MCF 10A (cell line): ENCODE data around the gene ACYP2. TPM values are rescaled to one million over a fixed set of nuclear protein-coding genes. Genes with fewer than 3 reads are reported as not detected.

Source experiments
- BruUV-seq: library from RNA; stranded (reverse); fragments of 400-500 nt; replicated peaks from 2 replicates; lab custom pipeline; 2021; lab: Mats Ljungman, UMichigan
- CTCF ChIA-PET: fragments of 300-600 bp; sonication (Branson Sonifier 250); formaldehyde crosslinking; extraction: SDS; loops from one replicate; lab custom pipeline; 2021; ENCODE audit warnings: antibody characterized with exemption, inconsistent platforms; lab: Yijun Ruan, JAX
- POLR2A ChIA-PET: fragments of 300-600, 350-650 bp; sonication (Branson Sonifier 250); formaldehyde crosslinking; extraction: SDS; loops from one replicate; lab custom pipeline; 2020; ENCODE audit warnings: antibody characterized with exemption, inconsistent platforms; lab: Yijun Ruan, JAX
- DNase-seq: peaks from one replicate; pipeline ENCODE4 v3.0.0-alpha.2; 2018; ENCODE audit not compliant: unreplicated experiment
- H3K27ac Mint-ChIP-seq: one replicate; pipeline ENCODE4 v1.8.0; 2022; ENCODE audit warnings: mild to moderate bottlenecking, low read depth, mixed read lengths; ENCODE audit not compliant: unreplicated experiment
- H3K27me3 Mint-ChIP-seq: one replicate; pipeline ENCODE4 v1.8.0; 2022; ENCODE audit warnings: mixed read lengths; ENCODE audit not compliant: insufficient read depth, unreplicated experiment
- H3K36me3 Mint-ChIP-seq: one replicate; pipeline ENCODE4 v1.8.0; 2022; ENCODE audit warnings: mild to moderate bottlenecking, moderate library complexity, mixed read lengths; ENCODE audit not compliant: insufficient read depth, unreplicated experiment
- H3K4me1 Mint-ChIP-seq: one replicate; pipeline ENCODE4 v1.8.0; 2022; ENCODE audit warnings: mixed read lengths; ENCODE audit not compliant: insufficient read depth, unreplicated experiment
- H3K4me3 Mint-ChIP-seq: one replicate; pipeline ENCODE4 v1.8.0; 2022; ENCODE audit warnings: mild to moderate bottlenecking, moderate library complexity, mixed read lengths; ENCODE audit not compliant: unreplicated experiment
- H3K9me3 Mint-ChIP-seq: one replicate; pipeline ENCODE4 v1.8.0; 2022; ENCODE audit warnings: mixed read lengths; ENCODE audit not compliant: unreplicated experiment
- CTCF ChIP-seq: fragments of 200-600 bp; IDR thresholded peaks from one replicate; pipeline ENCODE4 v1.8.0; 2022; ENCODE audit warnings: antibody characterized with exemption, mild to moderate bottlenecking; ENCODE audit not compliant: unreplicated experiment
- intact Hi-C: fragments of 100-400 bp; cut with micrococcal nuclease; formaldehyde crosslinking; loops from 2 replicates; pipeline ENCODE4 v1.14.1; 2022
- total RNA-seq: library from RNA; stranded (reverse); gene quantifications from 2 replicates; pipeline ENCODE4 v1.2.3, GENCODE V29; 2022

The ACYP2 gene
- total RNA-seq, 1 experiment from 2014 or later: 14.3 TPM

GRCh38 chr2:54097124-54097523 lies 18.3 kb upstream of the ACYP2 start:
- Mint-ChIP-seq H3K27me3 (no peaks in the 10 kb centered on the region), H3K27ac (no peak overlapping the region), H3K4me3 (no peak overlapping the region), H3K4me1 (no peaks in the 10 kb centered on the region), H3K36me3 (no peaks in the 10 kb centered on the region), H3K9me3 (no peaks in the 10 kb centered on the region)
- intact Hi-C loops: no loop called here
- no TSS peak for BruUV-seq
- POLR2A ChIA-PET: interaction anchor here (0.6 to 0.7 kb wide), 2 partner anchors 19 to 463 kb away, joined by 3 read pairs; no protein-coding TSS in a partner anchor
- CTCF ChIA-PET: interaction anchor here (0.6 to 2.4 kb wide), 4 partner anchors 10 to 230 kb away, joined by 3 to 15 read pairs (median 3); no protein-coding TSS in a partner anchor
- no peak for DNase-seq
- no peak for TF ChIP-seq CTCF

- intact Hi-C loops: no loop called here
Measured at GRCh38 chr2:54099370-54099769, 16.0 kb upstream of the ACYP2 start.

GRCh38 chr2:54099829-54100585 lies 15.4 kb upstream of the ACYP2 start:
- POLR2A ChIA-PET: interaction anchor here (0.7 kb wide), 1 partner anchor 623 kb away, joined by 3 read pairs; no protein-coding TSS in a partner anchor
- intact Hi-C loops: no loop called here

More at GRCh38 chr2:54099370-54099769, 16.0 kb upstream of the ACYP2 start:
- Mint-ChIP-seq H3K27me3 (no peaks in the 10 kb centered on the region), H3K4me3 (no peak overlapping the region), H3K9me3 (no peaks in the 10 kb centered on the region), H3K4me1 (peaks cover 6% of the 10 kb centered on the region), H3K27ac (no peak overlapping the region), H3K36me3 (no peaks in the 10 kb centered on the region)
- CTCF ChIA-PET: no interaction called here
- no peak for TF ChIP-seq CTCF
- DNase-seq: no peak
- no TSS peak for BruUV-seq
- POLR2A ChIA-PET: interaction anchor here (0.6 to 0.7 kb wide), 2 partner anchors 149 to 1240 kb away, joined by 3 read pairs; no protein-coding TSS in a partner anchor

More at GRCh38 chr2:54099829-54100585, 15.4 kb upstream of the ACYP2 start:
- no peaks in the 10 kb centered on the region for H3K9me3 Mint-ChIP-seq
- H3K27me3 Mint-ChIP-seq: no peaks in the 10 kb centered on the region
- TF ChIP-seq CTCF: no peak
- H3K27ac Mint-ChIP-seq: no peak overlapping the region
- H3K36me3 Mint-ChIP-seq: no peaks in the 10 kb centered on the region
- peaks cover 6% of the 10 kb centered on the region for H3K4me1 Mint-ChIP-seq
- H3K4me3 Mint-ChIP-seq: no peak overlapping the region
- DNase-seq: no peak
- BruUV-seq: no TSS peak
- CTCF ChIA-PET: no interaction called here
